Measurements from ENCODE around the gene SDK2.

SDK2 gene

DNA sequence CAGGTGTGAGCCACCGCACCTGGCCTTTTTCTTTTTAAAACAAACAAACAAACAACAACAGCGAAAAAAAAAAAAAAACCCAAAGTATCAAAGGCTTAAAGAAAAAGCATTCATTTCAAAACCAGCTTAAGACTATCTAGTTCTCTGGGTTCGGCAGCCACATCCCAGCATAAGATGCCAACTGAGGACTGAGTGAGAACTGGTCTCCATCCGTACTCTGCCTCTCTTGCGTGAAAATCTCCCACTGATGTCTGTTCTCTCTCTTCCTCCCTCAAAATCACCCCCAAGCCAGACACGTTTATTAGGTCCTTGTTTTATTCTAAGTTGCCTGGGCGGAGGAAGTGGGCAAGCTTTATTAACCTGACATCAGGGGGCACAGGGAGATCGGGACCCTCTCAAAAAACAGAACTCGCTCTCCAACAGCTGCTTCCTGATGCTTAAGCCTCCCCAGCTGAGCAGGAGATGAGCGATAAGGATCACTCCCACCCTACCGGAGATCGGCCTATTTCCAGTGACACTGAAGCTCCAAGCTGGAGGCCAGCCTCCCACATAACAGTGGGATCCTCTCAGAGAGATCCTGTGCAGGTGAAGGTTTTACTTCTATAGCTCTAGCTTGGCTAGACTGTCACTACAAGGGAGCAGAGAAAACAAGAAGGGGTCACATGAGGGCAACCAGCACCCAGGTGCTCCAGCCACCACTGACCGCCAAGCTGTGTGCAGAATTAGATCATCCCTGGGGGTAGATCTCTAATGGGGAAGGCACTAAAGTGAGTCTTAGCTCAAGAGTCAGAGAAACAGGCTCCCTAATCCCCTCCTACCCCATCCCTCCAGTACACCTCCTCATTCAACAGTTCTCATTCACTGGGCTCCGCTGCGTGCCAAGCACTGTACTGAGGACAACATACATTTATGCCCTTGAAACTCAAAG lies 346.0 kb downstream of the SDK2 start:
- TF ChIP-seq, protein P1, sequence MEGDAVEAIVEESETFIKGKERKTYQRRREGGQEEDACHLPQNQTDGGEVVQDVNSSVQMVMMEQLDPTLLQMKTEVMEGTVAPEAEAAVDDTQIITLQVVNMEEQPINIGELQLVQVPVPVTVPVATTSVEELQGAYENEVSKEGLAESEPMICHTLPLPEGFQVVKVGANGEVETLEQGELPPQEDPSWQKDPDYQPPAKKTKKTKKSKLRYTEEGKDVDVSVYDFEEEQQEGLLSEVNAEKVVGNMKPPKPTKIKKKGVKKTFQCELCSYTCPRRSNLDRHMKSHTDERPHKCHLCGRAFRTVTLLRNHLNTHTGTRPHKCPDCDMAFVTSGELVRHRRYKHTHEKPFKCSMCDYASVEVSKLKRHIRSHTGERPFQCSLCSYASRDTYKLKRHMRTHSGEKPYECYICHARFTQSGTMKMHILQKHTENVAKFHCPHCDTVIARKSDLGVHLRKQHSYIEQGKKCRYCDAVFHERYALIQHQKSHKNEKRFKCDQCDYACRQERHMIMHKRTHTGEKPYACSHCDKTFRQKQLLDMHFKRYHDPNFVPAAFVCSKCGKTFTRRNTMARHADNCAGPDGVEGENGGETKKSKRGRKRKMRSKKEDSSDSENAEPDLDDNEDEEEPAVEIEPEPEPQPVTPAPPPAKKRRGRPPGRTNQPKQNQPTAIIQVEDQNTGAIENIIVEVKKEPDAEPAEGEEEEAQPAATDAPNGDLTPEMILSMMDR (IDR thresholded peaks at IDR 0.05; ENCODE audit: borderline replicate concordance, control extremely low read depth, extremely low read depth, insufficient read depth, missing control alignments): no peak
- DNase-seq (ENCODE audit: low spot score): no peak
- in situ Hi-C loops (cut with MboI; ENCODE audit: low sequenced_read_pairs, unreplicated experiment): no loop called here

DNA sequence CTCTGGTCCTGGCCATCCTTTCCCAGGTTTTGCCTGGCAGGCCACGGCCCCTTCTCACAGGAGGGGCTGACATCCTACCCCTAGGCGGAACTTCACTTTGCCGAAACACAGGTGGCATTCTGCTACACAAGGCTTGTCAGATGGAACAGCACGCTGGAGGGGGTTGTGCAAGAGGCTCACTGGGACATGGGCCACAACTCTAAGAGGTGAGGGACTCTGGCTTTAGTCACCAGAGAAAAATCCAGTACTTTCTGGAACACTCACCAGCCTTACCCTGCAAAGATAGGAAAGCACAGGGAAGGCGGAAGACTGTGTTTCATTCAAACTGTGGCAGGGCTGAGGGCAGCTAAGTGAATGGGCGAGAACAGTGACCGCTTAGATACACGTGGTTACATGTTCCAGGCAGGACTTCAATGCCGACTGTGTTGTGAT lies 350.7 kb downstream of the SDK2 start:
- TF ChIP-seq, protein P1 (IDR thresholded peaks at IDR 0.05; ENCODE audit: borderline replicate concordance, control extremely low read depth, extremely low read depth, insufficient read depth, missing control alignments): no peak
- no peak for DNase-seq (ENCODE audit: low spot score)
- in situ Hi-C loops (cut with MboI; ENCODE audit: low sequenced_read_pairs, unreplicated experiment): no loop called here

DNA sequence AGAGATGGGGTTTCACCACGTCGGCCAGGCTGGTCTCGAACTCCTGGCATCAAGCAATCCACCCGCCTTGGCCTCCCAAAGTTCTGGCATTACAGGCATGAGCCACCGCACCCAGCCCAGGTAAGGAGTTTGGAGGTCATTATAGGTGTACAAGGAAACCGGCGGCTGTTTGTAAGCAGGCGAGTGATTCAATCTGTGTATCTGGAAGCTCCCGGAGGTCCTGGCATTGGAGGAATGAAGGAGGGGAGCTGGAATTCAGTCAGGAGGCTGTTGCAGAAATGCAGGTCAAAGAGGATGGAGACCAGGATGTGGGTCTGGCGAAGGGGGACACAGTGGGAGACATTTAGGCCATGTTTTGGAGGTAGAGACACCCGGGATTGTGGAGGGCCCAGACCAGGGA lies 351.2 kb downstream of the SDK2 start:
- DNase-seq (ENCODE audit: low spot score): no peak
- in situ Hi-C loops (cut with MboI; ENCODE audit: low sequenced_read_pairs, unreplicated experiment): no loop called here
- TF ChIP-seq, protein P1 (IDR thresholded peaks at IDR 0.05; ENCODE audit: borderline replicate concordance, control extremely low read depth, extremely low read depth, insufficient read depth, missing control alignments): no peak

DNA sequence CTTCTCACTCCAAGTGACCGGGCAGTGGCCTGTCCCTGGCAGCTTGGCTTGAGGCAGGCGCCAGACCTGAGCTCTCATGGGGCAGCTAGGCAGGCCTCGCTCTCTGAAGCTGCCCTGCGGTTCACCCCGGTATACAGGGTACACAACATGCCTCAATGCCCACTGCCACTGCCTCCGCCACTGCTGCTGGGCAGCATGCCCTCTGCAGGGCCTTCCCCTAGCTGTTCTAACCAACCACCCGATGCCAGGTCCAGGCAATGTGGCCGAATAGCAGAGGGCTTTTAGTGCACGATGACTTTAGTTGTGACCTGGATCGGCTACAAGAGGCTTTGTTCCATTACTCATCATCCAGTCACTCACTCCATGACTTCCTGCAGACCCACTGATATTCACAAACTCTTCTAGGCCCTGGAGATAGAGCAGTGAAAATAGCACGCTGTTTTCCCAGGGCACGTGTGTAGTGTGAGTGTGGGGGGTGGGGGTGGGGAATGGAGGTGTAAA lies 352.2 kb downstream of the SDK2 start:
- DNase-seq (ENCODE audit: low spot score): no peak
- in situ Hi-C loops (cut with MboI; ENCODE audit: low sequenced_read_pairs, unreplicated experiment): no loop called here
- TF ChIP-seq, protein P1 (IDR thresholded peaks at IDR 0.05; ENCODE audit: borderline replicate concordance, control extremely low read depth, extremely low read depth, insufficient read depth, missing control alignments): no peak

DNA sequence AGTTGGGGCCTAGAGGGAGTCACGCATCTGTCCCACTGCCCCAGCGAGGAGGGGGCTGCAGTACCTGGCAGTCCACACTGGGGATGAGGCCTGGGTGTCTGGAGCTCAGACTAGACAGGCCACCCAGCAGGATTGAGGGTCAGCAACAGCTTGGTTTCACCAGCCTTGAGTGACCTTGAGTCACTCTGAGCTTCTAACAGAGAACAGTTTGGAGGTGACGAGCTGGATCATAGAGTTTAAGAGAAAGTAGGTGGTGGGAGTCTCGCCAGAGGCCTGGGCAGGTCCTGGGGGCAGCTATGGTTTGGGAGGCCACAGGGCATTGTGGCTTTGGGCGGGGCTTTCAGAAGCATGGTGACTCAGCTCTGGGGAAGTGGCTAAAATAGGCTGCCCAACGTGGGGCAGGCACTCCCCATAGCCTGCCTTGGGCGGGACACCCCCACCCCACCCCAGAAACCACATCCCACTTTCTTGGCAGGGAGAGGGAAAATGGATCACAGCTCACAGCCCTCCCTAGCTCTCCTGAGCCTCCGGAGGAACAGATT lies 352.9 kb downstream of the SDK2 start:
- TF ChIP-seq, protein P1 (IDR thresholded peaks at IDR 0.05; ENCODE audit: borderline replicate concordance, control extremely low read depth, extremely low read depth, insufficient read depth, missing control alignments): no peak
- peak; percentile 68 for DNase-seq (ENCODE audit: low spot score)
- in situ Hi-C loops (cut with MboI; ENCODE audit: low sequenced_read_pairs, unreplicated experiment): no loop called here

DNA sequence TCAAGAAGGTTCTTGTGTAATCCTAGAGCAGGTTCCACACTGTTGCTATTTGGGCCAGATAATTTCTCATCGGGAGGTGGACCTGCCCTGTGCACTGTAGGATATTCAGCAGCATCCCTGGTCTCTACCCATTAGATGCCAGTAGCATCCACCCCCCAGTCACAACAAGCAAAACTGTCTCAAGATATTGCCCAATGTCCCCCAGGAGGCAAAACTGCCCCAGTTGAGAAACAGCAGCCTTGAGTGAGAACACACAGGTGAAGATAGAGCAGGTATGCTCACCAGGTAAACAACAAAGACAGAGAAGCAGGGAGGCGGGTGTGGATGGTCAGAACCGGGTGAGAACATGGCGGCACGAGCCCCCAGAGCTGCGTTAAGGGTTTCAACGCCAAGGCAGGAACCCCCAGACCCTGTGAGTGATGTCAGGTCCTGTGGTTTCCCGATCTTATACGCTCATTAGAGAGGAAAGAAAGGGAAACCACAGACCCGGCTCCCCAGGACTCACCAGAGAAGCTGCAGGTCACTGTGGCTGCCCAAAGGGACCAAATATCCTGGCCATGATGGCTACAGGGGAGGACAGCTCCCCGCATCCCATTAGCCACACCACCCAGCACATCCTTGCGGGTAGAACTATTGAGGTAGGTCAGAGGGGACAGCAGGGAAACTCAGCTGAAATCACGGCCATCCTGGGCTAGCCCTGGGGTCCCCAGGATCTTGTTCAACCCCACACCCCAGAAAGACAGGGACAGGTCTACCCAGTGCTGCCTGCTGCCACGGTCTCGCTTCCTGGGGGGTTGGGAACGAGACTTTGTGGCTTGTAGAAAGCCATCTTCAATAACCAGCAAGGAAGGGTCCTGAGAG lies 353.6 kb downstream of the SDK2 start:
- DNase-seq (ENCODE audit: low spot score): no peak
- in situ Hi-C loops (cut with MboI; ENCODE audit: low sequenced_read_pairs, unreplicated experiment): no loop called here
- TF ChIP-seq, protein P1 (IDR thresholded peaks at IDR 0.05; ENCODE audit: borderline replicate concordance, control extremely low read depth, extremely low read depth, insufficient read depth, missing control alignments): no peak
